ENCODE results near the gene HEY2. TPM values are rescaled to one million over a fixed set of nuclear protein-coding genes. Genes with fewer than 3 reads are reported as not detected.

HEY2 gene
- total RNA-seq, 1 donor from 2014 or later: 0.98 TPM

DNA sequence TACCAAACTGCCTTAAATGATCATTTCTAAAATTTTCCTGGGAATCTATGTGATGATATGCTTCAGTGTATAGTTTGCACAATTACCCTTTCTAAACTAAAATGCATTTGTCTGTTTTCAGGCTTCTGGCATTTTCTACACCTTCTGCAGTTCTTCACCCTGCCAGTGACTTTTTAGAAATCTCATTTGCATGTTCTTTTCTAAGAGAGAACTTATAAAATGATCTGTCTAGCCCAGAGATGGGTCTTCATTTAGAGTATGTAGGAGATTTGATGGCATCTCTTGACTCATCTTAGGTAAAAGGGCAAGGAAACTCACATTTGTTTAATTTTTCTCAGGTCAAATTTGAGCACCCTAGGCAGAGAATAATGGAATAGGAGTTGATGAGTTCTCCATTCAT, 59.2 kb downstream of the HEY2 start:
- Histone ChIP-seq H3K4me1 (peaks cover 26% of the 10 kb centered on the region), H3K9me3 (no peaks in the 10 kb centered on the region), H3K4me3 (no peak overlapping the region), H3K27ac (no peak overlapping the region), H3K27me3 (no peaks in the 10 kb centered on the region), H3K36me3 (peaks cover 0 to 9% of the 10 kb centered on the region in 2 donors)
- no peak for DNase-seq (ENCODE audit: extremely low spot score in 2 of 2)
- intact Hi-C loops (cut with DNase I): loop anchor here (10.0 kb wide), 1 partner anchor 46 kb away; no protein-coding TSS in a partner anchor
- TF ChIP-seq POLR2AphosphoS5 (IDR thresholded peaks at IDR 0.05; ENCODE audit: insufficient read depth in 1 of 2, low read depth in 1 of 2) (no peak), POLR2A (IDR thresholded peaks at IDR 0.05) (no peak)
- TF ChIP-seq, protein P1, sequence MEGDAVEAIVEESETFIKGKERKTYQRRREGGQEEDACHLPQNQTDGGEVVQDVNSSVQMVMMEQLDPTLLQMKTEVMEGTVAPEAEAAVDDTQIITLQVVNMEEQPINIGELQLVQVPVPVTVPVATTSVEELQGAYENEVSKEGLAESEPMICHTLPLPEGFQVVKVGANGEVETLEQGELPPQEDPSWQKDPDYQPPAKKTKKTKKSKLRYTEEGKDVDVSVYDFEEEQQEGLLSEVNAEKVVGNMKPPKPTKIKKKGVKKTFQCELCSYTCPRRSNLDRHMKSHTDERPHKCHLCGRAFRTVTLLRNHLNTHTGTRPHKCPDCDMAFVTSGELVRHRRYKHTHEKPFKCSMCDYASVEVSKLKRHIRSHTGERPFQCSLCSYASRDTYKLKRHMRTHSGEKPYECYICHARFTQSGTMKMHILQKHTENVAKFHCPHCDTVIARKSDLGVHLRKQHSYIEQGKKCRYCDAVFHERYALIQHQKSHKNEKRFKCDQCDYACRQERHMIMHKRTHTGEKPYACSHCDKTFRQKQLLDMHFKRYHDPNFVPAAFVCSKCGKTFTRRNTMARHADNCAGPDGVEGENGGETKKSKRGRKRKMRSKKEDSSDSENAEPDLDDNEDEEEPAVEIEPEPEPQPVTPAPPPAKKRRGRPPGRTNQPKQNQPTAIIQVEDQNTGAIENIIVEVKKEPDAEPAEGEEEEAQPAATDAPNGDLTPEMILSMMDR (IDR thresholded peaks at IDR 0.05): no peak

DNA sequence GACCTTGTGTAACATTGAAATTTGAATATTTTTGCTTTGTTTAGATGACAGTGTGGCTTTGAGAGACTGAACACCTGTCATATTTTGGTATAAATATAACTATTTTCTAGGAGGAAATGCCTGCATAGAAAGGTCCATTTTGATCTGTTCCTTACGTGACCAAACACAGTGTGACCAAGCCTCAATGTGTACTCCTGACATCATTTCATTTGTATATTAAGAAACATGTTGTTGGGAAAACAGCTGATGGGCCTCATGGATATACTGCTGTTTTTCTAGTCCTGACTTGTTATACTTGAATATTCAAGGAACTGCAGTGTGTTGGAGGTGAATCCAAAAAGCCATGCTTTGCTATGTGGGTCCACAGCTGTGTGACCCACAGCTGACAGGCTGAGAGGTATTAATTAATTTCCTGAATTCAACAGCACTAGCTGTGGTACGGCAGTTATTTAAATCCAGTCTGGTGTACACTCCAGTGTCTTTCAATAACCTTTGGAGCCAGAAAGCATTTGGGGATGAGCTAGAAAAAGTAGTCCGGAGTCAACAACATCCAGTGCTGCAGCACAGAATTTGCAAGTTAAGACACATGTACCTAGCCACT, 60.2 kb downstream of the HEY2 start:
- H3K27me3 ChIP-seq: no peaks in the 10 kb centered on the region
- H3K4me1 ChIP-seq: peaks cover 18% of the 10 kb centered on the region
- H3K4me3 ChIP-seq: no peak overlapping the region
- TF ChIP-seq POLR2A (IDR thresholded peaks at IDR 0.05): no peak
- TF ChIP-seq POLR2AphosphoS5 (IDR thresholded peaks at IDR 0.05; ENCODE audit: insufficient read depth in 1 of 2, low read depth in 1 of 2): no peak
- TF ChIP-seq, protein P1 (IDR thresholded peaks at IDR 0.05): no peak
- H3K9me3 ChIP-seq: no peaks in the 10 kb centered on the region
- H3K27ac ChIP-seq: no peak overlapping the region
- H3K36me3 ChIP-seq: peaks cover 0 to 9% of the 10 kb centered on the region in 2 donors
- no peak for DNase-seq (ENCODE audit: extremely low spot score in 2 of 2)
- intact Hi-C loops (cut with DNase I): loop anchor here (10.0 kb wide), 1 partner anchor 45 kb away; no protein-coding TSS in a partner anchor

- no peaks in the 10 kb centered on the region for H3K9me3 ChIP-seq
- no peak for DNase-seq (ENCODE audit: extremely low spot score in 2 of 2)
- no peak overlapping the region for H3K4me3 ChIP-seq
- H3K4me1 ChIP-seq: peaks cover 24% of the 10 kb centered on the region
- H3K36me3 ChIP-seq: peaks cover 0 to 9% of the 10 kb centered on the region in 2 donors
- intact Hi-C loops (cut with DNase I): no loop called here
- TF ChIP-seq POLR2A (IDR thresholded peaks at IDR 0.05): no peak
- no peak for TF ChIP-seq POLR2AphosphoS5 (IDR thresholded peaks at IDR 0.05; ENCODE audit: insufficient read depth in 1 of 2, low read depth in 1 of 2)
- TF ChIP-seq, protein P1 (IDR thresholded peaks at IDR 0.05): no peak
- H3K27me3 ChIP-seq: no peaks in the 10 kb centered on the region
- no peak overlapping the region for H3K27ac ChIP-seq
Measured at GRCh38 chr6:125810445-125810844, 61.0 kb downstream of the HEY2 start.

Other genes with a start within 250 kb of the HEY2 start
- 48.6 TPM for gene NCOA7, start 41.3 kb downstream of the HEY2 start, total RNA-seq
- 18.4 TPM for gene HINT3, start 207.1 kb downstream of the HEY2 start, total RNA-seq
- gene TRMT11, start 236.9 kb downstream of the HEY2 start, total RNA-seq: 28.0 TPM